ENCODE data around the gene CXCL11.
A peak's percentile ranks its signal among the peaks of the same experiment; 100 is the strongest.

The CXCL11 gene

DNA sequence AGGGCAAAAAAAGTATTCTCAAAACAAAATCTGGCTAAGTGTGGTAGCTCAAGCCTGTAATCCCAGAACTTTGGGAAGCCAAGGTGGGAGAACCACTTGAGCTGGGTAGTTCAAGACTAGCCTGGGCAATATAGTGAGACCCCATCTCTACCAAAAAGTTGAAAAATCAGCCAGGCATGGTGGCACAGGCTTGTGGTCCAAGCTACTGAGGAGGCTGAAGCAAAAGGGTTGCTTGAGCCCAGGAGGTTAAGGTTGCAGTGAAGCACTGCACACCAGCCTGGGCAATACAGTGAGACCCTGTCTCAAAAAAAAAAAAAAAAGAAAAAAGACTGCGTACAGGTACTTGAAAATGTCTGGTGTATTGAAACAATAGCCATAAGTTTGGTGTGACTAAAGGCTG is 43.4 kb downstream of the CXCL11 start:
- Histone ChIP-seq H3K36me3 (peaks cover 14% of the 10 kb centered on the region), H3K4me3 (ENCODE audit: low read depth, low read length) (no peak overlapping the region), H3K27me3 (no peaks in the 10 kb centered on the region), H3K9me3 (no peaks in the 10 kb centered on the region), H3K4me1 (peaks cover 4% of the 10 kb centered on the region; the same call in 1 of the 2 replicates)
- TF ChIP-seq, protein P1, sequence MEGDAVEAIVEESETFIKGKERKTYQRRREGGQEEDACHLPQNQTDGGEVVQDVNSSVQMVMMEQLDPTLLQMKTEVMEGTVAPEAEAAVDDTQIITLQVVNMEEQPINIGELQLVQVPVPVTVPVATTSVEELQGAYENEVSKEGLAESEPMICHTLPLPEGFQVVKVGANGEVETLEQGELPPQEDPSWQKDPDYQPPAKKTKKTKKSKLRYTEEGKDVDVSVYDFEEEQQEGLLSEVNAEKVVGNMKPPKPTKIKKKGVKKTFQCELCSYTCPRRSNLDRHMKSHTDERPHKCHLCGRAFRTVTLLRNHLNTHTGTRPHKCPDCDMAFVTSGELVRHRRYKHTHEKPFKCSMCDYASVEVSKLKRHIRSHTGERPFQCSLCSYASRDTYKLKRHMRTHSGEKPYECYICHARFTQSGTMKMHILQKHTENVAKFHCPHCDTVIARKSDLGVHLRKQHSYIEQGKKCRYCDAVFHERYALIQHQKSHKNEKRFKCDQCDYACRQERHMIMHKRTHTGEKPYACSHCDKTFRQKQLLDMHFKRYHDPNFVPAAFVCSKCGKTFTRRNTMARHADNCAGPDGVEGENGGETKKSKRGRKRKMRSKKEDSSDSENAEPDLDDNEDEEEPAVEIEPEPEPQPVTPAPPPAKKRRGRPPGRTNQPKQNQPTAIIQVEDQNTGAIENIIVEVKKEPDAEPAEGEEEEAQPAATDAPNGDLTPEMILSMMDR (IDR thresholded peaks at IDR 0.05; ENCODE audit: low read depth, low read length) = no peak
- no peak for DNase-seq

DNA sequence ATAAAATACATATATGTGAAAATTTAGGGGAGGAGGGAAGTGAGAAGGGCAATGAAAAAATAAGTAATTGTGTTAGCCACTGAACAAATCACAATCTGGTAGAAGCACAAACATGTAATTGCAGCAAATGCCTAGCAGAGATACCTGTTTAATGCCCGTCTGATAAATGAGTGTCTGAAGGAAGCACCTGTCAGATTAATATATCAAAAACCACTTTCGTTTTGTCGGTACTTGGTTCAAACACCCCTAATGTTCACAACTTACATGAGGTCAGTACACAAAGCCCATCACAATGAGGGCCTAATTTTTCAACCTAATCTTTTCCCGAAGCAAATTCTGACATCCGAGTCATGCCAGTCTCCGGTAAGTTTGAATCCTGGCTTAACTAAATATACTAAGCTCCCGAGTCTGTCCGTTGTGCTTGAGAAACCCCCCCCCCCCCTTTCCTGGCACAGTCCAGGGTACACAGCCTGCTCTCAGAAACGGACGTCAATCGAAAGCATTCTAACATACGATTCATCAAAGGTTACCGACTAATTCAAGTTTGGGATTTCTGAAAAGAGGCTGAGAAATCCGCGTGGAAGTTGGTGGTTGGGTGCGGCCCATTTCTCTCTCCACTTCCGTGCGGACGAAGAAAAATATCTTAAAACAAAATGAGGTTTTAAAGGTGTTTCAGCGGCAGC is 45.9 kb downstream of the CXCL11 start:
- H3K27me3 ChIP-seq = no peaks in the 10 kb centered on the region
- no peak for DNase-seq
- peaks cover 21% of the 10 kb centered on the region for H3K36me3 ChIP-seq
- H3K9me3 ChIP-seq = no peaks in the 10 kb centered on the region
- H3K4me1 ChIP-seq = peaks cover 4% of the 10 kb centered on the region; the same call in 1 of the 2 replicates
- peak overlapping the region; percentile 89 for H3K4me3 ChIP-seq (ENCODE audit: low read depth, low read length)
- TF ChIP-seq, protein P1 (IDR thresholded peaks at IDR 0.05; ENCODE audit: low read depth, low read length) = no peak

DNA sequence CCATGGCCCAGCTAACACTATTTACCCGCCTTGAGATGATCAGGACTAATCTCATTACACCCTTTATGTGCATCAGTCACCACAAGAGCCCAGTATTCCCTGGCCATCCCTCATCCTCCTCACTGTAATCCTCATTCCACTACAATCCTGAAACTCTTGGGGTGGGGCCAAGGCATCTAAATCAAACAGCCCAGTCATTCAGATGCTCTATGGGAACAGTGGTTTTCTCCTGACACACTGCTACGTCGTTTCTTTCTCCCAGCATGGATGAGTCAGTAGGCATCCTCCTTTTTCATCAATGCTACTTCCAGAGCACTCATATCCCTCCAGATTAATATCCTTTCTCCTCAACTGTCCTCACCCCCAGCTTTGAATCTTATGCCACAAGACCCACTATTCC is 50.8 kb downstream of the CXCL11 start:
- TF ChIP-seq, protein P1 (IDR thresholded peaks at IDR 0.05; ENCODE audit: low read depth, low read length) = no peak

More for the DNA sequence above, 50.8 kb downstream of the CXCL11 start:
- no peak for DNase-seq
- Histone ChIP-seq H3K9me3 (no peaks in the 10 kb centered on the region), H3K4me3 (ENCODE audit: low read depth, low read length) (no peak overlapping the region), H3K36me3 (peaks cover 47% of the 10 kb centered on the region), H3K27me3 (no peaks in the 10 kb centered on the region), H3K4me1 (peaks cover 4% of the 10 kb centered on the region; the same call in 1 of the 2 replicates)

Data from BE2C (cell line).